NCI-H2196 treated with DMSO at 0.1 percent for 48 hours (cell line): Measurements from ENCODE around the gene ARHGAP24.
"Not testable (repeated sequence)": the region's sequence is repeated elsewhere in the genome, so short reads cannot be mapped to it uniquely, and the experiment has no call there.

Experiments used
- DNase-seq: peaks from one replicate; lab custom pipeline; 2025; ENCODE audit not compliant: unreplicated experiment; lab: John Stamatoyannopoulos, UW

Gene ARHGAP24

DNA sequence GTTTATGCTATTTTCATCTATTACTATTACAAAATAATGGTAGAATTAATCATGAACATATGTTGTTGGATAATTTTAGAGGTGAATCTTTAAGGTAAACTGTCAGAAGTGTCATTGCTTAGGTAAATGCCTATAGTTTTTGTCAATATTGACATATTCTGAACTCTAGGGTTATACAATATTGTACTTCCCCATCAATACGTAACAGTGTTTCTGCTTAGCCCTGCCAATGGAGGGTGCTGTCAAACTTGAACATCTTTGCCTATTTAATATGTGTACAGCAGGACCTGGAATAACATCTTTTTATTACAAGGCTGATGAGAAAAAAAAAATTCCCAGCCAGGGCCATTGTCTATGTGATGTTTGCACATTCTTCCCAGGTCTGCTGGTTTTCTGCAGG lies 40.8 kb downstream of the ARHGAP24 start:
- no peak for DNase-seq

DNA sequence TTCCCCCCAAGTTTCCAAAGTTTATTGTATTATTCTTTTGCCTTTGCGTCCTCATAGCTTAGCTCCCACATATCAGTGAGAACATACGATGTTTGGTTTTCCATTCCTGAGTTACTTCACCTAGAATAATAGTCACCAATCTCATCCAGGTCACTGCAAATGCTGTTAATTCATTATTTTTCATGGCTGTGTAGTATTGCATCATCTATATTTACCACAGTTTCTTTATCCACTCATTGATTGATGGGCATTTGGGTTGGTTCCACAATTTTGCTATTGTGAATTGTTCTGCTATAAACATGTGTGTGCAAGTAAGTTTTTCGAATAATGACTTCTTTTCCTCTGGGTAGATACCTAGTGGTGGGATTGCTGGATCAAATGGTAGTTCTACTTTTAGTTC lies 43.6 kb downstream of the ARHGAP24 start:
- not testable (repeated sequence) for DNase-seq

DNA sequence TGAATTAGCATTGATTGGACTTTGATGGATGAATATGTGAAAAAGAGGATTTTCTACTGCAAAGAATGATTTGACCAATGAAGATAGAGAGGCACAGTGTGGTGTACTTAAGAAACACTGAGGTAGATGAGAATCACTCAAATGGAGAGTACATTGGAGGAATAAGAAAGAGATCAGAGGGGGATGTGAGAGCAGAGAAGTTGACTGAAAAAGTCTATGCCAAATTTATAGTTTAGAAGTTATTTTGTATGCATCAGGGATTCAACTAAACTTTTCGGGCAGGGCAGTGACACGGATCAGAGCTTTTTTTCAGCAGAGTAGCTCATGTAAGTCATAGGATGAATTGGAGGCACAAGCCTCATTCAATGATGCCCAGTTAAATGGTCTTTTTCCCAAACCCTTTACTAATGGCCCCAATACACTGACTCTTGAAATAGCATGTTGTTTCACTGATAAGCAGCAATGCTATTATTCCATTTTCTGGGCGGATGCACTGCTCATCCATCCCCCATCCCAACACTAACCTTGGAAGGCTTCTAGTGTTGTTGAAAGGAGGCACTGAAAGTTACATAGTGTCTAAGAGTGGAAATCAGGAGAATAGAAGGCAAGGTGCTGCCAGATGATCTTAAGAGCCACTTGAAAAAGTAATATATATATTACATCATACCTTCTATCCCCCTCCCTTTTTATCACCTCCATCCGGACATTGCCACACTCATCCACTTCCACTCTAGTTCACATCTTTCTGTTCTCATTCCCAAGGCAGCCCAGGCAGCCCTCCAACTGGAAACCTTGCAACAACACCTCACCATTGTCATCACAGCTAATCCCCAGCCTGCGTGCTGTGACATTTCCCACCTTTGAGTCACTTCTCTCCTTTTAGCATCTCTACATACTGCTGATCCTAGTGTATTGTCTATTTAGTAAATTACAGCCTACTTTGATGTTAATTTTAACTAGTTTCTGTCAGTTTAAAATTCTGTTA lies 46.1 kb downstream of the ARHGAP24 start:
- DNase-seq = no peak

DNA sequence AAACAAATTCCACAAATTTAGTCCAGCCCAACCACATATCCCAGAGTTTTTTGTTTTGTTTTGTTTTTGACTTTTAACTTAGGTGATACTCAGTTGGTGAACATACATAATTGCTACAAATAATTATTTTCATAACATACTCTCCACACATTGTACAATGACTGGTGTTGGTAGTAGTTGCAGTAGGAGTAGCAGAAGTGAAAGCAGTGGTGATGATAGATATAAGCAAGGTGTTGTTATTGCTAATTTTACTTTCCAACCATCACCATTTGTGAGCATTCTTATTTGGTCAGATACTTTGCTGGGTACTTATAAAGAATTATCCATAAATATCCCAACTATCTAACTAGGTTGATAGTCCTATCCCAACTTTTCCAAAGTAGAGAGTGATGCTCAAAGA lies 47.3 kb downstream of the ARHGAP24 start:
- no peak for DNase-seq

DNA sequence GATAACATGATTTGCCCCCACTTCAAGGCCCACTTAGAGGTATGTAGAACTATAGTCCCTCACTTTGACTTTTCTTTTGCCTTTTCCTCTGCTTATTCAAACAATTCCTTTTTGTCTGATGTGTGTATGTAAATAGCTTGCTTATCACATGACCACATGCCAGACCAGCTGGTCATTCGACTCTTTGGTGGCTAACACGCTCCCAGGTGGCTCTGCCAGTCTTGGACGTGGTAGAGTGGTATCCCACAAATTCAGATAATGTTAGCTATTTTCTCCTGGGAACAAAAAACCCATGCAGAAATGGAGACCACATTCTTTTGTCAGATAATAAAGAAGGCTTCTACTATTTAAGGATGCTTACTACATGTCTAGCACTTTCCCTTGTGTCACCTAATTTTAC lies 47.9 kb downstream of the ARHGAP24 start:
- DNase-seq = no peak

DNA sequence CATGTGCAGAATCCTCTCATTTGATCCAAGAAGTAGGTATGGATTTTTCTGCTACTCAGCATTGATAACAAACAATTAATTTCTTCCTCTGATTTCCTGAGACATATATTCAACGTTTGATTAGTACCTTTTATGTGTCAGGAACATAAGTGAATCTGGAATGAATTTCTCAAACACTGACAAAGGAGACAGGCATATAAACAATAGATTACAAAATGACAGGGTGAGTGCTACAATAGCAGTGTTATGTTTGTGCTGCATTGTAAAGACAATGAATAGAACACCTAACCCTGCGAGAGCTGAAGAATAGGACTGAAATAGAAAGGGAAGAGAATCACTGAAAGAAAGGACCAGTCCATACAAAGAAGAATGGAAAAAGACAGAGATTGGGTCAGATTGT lies 52.9 kb downstream of the ARHGAP24 start:
- DNase-seq = no peak

DNA sequence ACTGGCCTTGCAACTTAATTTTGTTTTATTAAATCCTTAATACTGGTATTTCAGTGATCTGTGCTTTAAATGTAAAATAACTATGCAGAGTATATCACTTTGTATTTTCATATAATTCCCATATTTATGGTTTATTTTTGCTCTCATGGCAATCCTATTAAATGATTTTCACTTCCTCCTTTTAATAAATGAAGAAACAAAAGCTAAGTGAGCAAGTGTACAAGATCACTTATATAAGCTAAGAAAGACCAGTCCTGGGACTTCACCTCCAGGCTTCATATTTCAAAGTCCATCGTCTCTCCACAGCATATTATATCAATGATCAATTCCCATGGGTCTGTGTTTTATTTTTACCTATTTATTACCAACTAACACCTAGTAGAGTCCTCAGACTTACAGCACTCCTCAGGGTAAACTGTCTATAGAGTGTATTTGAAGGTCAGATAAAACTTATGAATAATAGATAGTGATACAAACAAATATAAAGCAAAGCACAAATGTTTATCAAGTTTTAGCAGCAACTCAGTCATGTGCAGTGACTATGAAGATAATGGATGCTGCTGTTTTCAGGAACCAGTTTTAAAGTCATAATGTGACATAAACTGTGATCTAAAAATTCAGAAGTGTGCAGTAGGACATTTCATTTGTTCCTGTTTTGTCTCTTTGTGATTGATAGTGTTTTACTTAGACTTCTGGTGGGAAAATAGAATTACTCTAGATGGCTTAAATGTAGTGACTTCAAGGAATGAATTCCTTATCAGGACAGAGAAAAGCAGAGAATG lies 56.8 kb downstream of the ARHGAP24 start:
- no peak for DNase-seq

DNA sequence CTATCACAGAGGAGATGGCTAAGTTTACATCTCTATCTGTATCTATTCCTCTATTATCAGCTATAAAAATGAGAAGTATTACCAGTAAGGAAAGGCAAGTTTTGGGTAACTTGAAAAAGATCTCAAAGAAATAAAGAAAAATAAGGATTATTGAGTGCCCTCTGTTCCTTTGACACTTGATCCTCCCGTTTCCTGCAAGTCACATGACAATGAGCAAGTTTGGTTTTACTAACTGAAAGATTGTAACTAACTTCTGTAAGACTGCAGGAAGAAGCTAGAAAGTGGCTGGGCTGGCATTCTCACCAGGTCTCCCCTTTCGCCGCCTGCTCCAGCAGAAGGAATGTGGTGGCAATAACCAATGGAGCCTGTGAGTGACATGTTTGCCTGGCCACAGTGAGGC lies 59.2 kb downstream of the ARHGAP24 start:
- no peak for DNase-seq

DNA sequence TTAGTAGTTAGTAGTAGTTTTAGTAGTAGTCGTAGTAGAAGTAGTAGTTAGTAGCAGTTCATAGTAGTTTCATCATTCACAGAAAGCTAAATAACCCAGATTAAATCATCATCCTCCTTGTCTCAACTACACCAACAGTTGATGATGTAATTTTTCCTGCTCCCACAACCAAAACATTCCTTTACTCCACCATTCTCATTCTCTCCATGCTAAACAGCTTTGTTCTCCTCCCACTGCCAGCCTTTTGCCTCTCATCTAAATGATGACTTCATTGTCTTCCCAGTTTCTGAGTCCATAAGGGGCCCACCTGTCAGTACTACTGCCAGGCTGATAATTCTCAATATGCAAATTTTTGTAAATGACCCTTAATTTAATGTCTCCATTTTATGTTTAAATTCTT lies 68.9 kb downstream of the ARHGAP24 start:
- no peak for DNase-seq

DNA sequence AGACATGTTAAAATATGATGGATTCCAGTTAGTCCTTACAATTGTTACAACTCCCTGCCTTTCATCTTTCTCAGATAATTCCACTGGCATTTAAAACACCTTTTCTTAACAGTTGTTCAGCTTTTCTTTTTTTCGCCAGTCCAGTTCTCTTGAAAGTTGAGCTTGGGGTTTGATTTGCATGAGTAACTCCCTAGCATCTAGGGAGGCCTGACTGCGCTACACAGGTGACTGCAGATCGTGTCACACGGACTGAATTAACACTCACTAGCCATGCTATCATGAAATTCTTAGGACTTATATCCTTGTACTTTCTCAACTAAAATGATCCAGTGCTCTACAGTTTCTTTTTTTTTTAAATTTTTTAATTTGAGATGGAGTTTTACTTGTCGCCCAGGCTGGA lies 69.8 kb downstream of the ARHGAP24 start:
- no peak for DNase-seq

DNA sequence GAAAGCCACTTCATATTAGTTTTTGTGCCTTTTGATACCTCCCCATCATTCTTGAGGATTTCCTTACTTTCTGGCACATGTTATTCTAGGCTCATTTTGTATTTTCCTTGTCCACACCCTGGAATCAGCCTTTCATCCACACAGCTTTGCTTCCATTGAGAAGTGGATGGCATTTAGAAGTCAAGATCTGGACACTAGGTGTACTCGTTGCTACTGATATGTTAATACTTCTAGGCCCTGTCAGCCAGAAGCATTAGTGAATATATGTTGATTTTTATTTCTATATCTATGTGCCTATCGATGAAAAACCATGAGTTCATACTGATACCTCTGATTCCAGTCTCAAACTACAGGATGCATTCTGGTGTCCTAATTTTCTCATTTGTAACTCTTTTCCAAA lies 73.2 kb downstream of the ARHGAP24 start:
- DNase-seq = no peak

DNA sequence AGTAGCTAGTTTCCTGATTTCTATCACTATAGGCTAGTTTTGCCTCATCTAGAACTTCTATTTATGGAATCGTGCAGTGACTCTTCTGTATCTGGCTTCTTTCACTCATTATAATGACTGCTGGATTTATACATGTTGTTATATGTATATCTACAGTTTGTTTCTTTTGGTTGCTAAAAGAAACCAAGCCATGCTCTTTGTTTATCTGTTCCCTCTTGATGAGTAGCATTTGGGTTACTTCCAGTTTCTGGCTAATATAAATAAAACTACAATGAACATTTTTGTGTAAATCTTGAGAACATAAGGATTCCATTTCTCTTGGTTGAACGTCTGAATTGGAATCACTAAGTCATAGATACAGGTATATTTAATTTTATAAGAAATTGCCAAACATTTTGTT lies 73.9 kb downstream of the ARHGAP24 start:
- DNase-seq = no peak

DNA sequence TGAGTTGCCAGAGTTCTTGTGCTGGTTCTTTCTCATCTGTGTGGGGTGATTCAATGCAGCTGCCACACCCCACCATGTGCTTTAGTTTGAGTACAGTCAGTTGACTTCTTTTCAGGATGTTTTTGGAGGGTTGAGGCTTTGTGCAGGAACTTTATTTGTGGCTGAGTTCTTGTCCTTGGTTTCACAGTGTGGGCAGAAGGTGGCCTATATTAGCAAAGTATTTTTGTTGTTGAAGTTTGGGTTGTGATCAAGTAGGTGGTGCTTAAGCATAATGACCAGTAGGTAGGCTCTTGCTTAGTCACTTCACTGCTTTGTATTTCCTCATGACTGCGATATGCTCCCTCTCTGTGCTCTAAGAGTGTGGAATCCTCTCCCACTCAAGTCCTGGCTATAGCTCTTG lies 80.3 kb downstream of the ARHGAP24 start:
- no peak for DNase-seq

DNA sequence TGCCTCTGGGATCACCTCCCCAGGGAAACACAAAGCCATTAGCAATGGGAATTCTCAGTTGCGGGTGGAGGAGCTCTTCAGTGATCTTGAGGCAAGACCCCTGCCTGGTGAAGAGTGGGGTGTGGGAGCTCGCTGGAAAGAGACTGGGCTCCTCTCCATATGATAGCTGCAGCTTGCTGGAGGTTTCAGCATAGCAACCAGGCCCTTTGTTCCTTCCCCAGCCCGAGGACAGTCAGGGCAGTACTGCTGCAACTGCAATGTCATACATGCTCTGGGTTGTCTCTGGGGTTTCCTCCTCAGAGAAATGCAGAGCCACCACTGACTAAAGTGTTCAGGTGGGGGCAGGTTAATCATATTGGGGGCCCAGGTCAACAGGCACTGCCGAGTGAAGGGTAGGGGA lies 81.3 kb downstream of the ARHGAP24 start:
- no peak for DNase-seq

DNA sequence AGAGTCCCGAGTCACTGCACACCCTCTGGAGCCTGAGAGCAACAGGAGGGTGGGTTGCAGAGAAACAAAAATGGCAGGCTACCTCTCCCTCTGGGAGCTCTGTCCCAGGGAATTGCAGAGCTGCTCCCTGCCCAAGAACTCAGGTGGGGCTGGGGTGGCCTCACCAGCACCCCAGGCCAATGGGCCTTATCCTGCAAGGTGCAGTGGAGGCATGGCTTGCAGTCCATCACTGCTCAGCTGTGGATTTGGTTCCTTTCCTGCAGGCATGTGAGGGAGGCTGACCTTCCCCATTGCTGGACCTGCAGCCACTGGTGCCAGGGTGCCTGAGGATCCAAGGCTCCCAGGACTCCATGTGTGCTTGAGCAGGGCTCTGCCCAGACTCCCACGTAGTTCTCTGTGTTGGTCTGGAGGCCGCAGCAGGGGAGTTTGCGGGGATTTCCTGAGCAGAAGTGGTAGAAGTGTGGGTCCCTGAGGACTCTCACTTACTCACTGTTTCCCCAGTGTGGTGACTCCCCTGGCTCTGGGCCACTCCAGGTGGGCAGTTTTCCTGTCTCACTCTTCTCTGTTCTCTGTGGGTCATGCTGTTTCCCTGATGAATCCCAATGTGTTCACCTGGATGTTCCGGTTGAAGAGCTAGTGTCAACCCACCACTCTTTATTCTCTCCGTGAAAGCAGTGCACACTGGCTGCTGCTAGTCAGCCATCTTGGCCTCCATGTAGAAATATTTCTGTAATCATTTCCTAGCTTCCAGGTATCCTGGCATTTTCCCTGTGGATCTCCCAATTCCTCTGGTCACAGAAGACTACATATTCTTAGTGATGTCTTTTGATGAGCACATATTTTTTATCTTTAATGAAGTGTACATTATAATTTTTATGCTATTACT lies 82.3 kb downstream of the ARHGAP24 start:
- DNase-seq = no peak

DNA sequence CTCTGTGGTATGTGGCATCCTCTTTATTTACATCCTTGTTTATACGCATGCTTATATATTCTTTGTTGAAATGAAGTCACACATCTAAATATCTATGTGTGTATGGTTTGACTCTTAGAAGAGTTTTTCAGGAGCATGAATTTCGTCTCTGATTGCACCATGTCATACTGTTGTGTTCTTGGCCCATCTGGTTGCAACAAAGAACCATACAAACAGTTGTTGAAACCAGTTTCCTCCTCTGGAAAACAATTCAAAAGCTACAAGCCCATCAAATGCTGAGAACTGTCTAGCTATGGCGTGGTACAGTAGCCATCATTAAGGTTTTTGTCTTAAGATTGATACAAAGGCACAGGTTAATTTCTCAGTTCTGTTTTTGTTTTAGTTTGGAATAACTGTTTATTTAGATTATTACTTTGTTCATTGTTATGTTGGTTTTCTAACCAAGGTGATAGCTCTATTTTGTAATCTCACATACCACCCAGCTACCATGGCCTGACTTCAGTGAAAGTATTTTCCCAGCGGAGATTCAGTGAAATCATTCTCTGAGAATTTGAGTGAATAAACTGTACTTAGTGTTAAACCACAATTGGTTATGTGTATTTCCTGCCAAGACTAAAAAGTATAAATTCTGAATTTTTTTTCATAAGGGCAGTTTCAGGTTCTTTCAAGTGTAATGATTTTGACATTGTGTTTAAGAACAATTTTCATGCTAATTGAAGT lies 91.0 kb downstream of the ARHGAP24 start:
- DNase-seq = no peak

DNA sequence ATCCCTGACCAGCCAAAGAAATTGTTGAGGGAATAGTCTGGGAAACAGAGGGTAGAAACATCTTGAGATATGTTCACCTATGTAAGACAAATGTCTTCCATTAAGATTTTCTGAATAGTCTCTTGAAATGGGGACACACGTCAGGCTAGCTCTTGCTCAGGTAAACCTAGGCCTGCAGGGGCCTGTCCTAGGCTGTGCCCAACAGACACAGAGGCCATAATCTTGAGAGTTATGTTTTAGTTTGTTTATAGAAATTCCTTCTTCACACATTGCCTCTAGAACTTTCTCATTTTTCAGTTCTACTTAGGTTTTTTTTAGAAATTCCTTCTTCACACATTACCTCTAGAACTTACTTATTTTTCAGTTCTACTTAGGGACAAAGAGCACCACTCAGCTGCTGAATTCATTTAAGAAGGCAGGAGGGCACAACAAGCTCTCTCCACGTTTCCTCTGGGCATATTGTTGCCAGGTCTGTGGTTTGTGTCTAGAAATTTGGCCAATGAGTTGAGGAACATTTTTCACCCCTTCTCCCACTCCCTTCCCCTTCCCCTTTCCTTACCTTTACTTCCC lies 94.9 kb downstream of the ARHGAP24 start:
- no peak for DNase-seq

DNA sequence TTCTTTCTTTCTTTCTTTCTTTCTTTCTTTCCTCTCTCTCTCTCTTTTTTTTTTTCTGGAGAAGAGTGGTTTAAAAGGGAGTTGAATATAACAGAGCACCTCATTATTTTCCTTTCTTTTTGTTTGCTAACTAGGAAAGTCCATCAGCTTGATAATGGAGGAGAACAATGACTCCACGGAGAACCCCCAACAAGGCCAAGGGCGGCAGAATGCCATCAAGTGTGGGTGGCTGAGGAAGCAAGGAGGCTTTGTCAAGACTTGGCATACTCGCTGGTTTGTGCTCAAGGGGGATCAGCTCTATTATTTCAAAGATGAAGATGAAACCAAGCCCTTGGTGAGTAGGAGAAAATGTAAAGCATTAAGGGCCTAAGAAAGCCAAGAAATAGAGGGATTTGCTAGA lies 95.4 kb downstream of the ARHGAP24 start:
- no peak for DNase-seq

DNA sequence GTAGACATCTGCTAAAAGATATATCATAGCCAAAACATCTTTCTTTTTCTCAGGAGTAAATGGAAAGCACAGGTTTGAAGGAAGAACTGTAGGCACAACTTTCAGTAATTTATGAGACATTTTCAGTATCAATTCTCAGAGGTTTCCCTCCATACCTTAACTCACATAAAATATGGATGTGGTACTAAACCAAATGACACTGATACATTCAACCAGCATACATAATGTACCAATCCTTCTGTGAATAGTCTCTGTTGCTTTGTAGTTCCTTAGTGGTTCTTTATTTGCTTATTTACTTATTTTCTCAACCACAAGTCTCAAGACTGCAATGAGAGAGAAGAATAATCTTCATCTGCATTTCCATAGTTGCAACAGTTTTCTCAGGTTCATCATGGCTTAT lies 96.1 kb downstream of the ARHGAP24 start:
- no peak for DNase-seq

DNA sequence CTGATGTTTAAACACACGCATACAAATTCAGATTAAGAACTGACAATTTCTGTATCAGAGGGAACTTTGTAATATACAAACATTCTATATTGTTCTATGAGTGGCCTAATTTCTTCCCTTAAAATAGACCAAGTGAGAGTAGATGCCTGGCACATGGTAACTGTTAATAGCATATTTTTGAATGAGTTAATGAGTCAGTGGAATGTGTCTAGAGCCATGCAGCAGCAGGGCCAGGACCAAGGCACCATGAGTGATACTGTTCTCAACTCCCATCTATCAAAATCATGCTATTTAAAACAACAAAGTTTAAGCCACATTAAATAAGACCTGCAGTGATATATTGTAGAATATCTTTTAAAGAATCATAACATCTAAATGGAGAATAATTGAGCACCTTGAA lies 98.3 kb downstream of the ARHGAP24 start:
- DNase-seq = no peak
